A549 (cell line): ENCODE measurements around the gene MT1E. TPM values are rescaled to one million over a fixed set of nuclear protein-coding genes. Genes with fewer than 3 reads are reported as not detected.

Experiments
- ATAC-seq, 2 experiments: fragments of 200-7000 bp in 1 of 2; fragments of >200 bp in 1 of 2; cut with Nextera tagmentation in 1 of 2; cut with Tn5 transposase in 1 of 2; 3 replicates each; pipeline versions ENCODE4 v1.8.0 to v1.9.1; 2018 to 2020; ENCODE audit warnings: mild to moderate bottlenecking in 1 of 2, moderate library complexity in 1 of 2
- CTCF ChIA-PET: fragments of 300-600 bp; sonication (Branson Sonifier 250); formaldehyde crosslinking; extraction: SDS; loops from one replicate; lab custom pipeline; 2021; ENCODE audit warnings: antibody characterized with exemption, inconsistent platforms; lab: Yijun Ruan, JAX
- POLR2A ChIA-PET: fragments of 350-600 bp; formaldehyde crosslinking; extraction: SDS; loops from one replicate; lab custom pipeline; 2021; ENCODE audit warnings: antibody characterized with exemption, inconsistent platforms; lab: Yijun Ruan, JAX
- DNase-seq, 2 experiments: peaks; one replicate each; pipeline versions ENCODE4 v3.0.0 to v3.0.0-alpha.2; 2011 to 2016; ENCODE audit warnings: low read depth in 1 of 2, low spot score in 1 of 2
- FAIRE-seq: peaks from 2 replicates; lab custom pipeline; 2011; peaks lifted over from hg19 to GRCh38; lab: Jason Lieb, UNC
- H3K27ac ChIP-seq, 2 experiments: fragments of >200 bp; sonication (Bioruptor Twin); formaldehyde crosslinking; 3 replicates each; pipeline ENCODE4 v1.5.1; 2016 to 2017
- H3K4me1 ChIP-seq: fragments of >200 bp; sonication (Bioruptor Twin); formaldehyde crosslinking; 3 replicates; pipeline ENCODE4 v1.6.1; 2016
- H3K4me2 ChIP-seq: fragments of >200 bp; sonication (Bioruptor Twin); formaldehyde crosslinking; 3 replicates; pipeline ENCODE4 v1.6.1; 2016
- H3K4me3 ChIP-seq: fragments of >200 bp; sonication (Bioruptor Twin); formaldehyde crosslinking; 3 replicates; pipeline ENCODE4 v1.5.1; 2016
- H3K9me3 ChIP-seq: fragments of >200 bp; sonication (Bioruptor Twin); formaldehyde crosslinking; 3 replicates; pipeline ENCODE4 v1.6.1; 2016
- BHLHE40 ChIP-seq: IDR thresholded peaks from 2 replicates; pipeline ENCODE4 v1.6.1; 2012; ENCODE audit warnings: low read depth, low read length, inconsistent platforms
- CBX8 ChIP-seq: fragments of 200-600 bp; sonication (generic); IDR thresholded peaks from 2 replicates; pipeline ENCODE4 v1.6.1; 2016
- CHD2 ChIP-seq: fragments of 150-350 bp; IDR thresholded peaks from 2 replicates; pipeline ENCODE4 v1.6.1; 2014; ENCODE audit warnings: low read length; ENCODE audit not compliant: partially characterized antibody
- ESRRA ChIP-seq: fragments of 150-350 bp; IDR thresholded peaks from 2 replicates; pipeline ENCODE4 v1.6.1; 2014; ENCODE audit warnings: mild to moderate bottlenecking, low read length, borderline replicate concordance
- FOSL2 ChIP-seq, 2 experiments: fragments of 450-650 bp in 1 of 2; fragments of >200 bp in 1 of 2; sonication (Bioruptor Twin) in 1 of 2; formaldehyde crosslinking; IDR thresholded peaks; 2 replicates each; pipeline versions ENCODE4 v1.5.0 to v1.6.1; 2016 to 2020; ENCODE audit warnings: mild to moderate bottlenecking in 1 of 2, moderate library complexity in 1 of 2
- FOXS1 ChIP-seq: fragments of 250-450 bp; sonication (Bioruptor Pico); IDR thresholded peaks from 2 replicates; pipeline ENCODE4 v1.5.0; 2020; ENCODE audit warnings: mild to moderate bottlenecking, moderate library complexity
- HEYL ChIP-seq: fragments of 250-450 bp; sonication (Bioruptor Pico); IDR thresholded peaks from 2 replicates; pipeline ENCODE4 v1.8.0; 2021; ENCODE audit warnings: mild to moderate bottlenecking, moderate library complexity
- HOXA7 ChIP-seq: fragments of 250-450 bp; sonication (Bioruptor Pico); IDR thresholded peaks from 2 replicates; pipeline ENCODE4 v1.5.0; 2020; ENCODE audit warnings: mild to moderate bottlenecking, moderate library complexity
- KDM5A ChIP-seq: fragments of 200-600 bp; sonication (generic); IDR thresholded peaks from 2 replicates; pipeline ENCODE4 v1.6.1; 2016; ENCODE audit warnings: antibody characterized with exemption, mild to moderate bottlenecking
- NPAS2 ChIP-seq: fragments of 250-450 bp; sonication (Bioruptor Pico); IDR thresholded peaks from 2 replicates; pipeline ENCODE4 v1.8.0; 2022; ENCODE audit warnings: mild to moderate bottlenecking, moderate library complexity, borderline replicate concordance
- NR3C1 ChIP-seq: fragments of >200 bp; sonication (Bioruptor Twin); formaldehyde crosslinking; IDR thresholded peaks from 3 replicates; pipeline ENCODE4 v1.6.1; 2017
- POLR2AphosphoS2 ChIP-seq: conservative IDR thresholded peaks from 2 replicates; pipeline ENCODE4 v1.6.1; 2012; ENCODE audit warnings: low read length, improper control_type of control experiment, inconsistent platforms
- RCOR1 ChIP-seq: fragments of 150-350 bp; IDR thresholded peaks from 2 replicates; pipeline ENCODE4 v1.6.1; 2014; ENCODE audit warnings: antibody characterized with exemption, low read length, low read depth
- RFX5 ChIP-seq: fragments of 450-650 bp; IDR thresholded peaks from 2 replicates; pipeline ENCODE4 v1.7.1; 2014; ENCODE audit warnings: antibody characterized with exemption, mild to moderate bottlenecking, moderate library complexity
- RNF2 ChIP-seq: fragments of 200-600 bp; sonication (generic); IDR thresholded peaks from 2 replicates; pipeline ENCODE4 v1.6.1; 2016; ENCODE audit warnings: low read depth, mild to moderate bottlenecking, antibody characterized with exemption, moderate library complexity, borderline replicate concordance
- SMC3 ChIP-seq: fragments of >200 bp; sonication (Bioruptor Twin); formaldehyde crosslinking; IDR thresholded peaks from 3 replicates; pipeline ENCODE4 v1.6.1; 2018; ENCODE audit warnings: inconsistent platforms
- SREBF2 ChIP-seq: fragments of 450-650 bp; IDR thresholded peaks from 2 replicates; pipeline ENCODE4 v1.6.1; 2014; ENCODE audit warnings: mild to moderate bottlenecking, moderate library complexity
- WGBS: methylation state at CpG from one replicate; pipeline ENCODE4 v1.1.6; 2017; ENCODE audit errors: missing lambda C conversion rate; 5-methylcytosine and 5-hydroxymethylcytosine counted together
- polyA plus RNA-seq, 4 experiments: library from polyadenylated mRNA; depleted of rRNA in 3 of 4; stranded (reverse); fragments of >200 nt; fragmentation: RNase III in 1 of 4; extraction: RNeasy Plus Mini Kit Qiagen cat#74134 plus additional on column Dnase treatment in 1 of 4; gene quantifications; 2 replicates in 3 of 4; 3 replicates in 1 of 4; pipeline ENCODE4 v1.2.3, GENCODE V29; 2011 to 2017
- TF ChIP-seq, protein P1 (sequence below): IDR thresholded peaks from 2 replicates; pipeline ENCODE4 v1.6.1; 2012
- TF ChIP-seq, protein P2 (sequence below): fragments of 250-450 bp; sonication (Bioruptor Pico); IDR thresholded peaks from 2 replicates; pipeline ENCODE4 v1.5.0; 2021; ENCODE audit warnings: mild to moderate bottlenecking, moderate library complexity, borderline replicate concordance
- TF ChIP-seq, protein P3 (sequence below): IDR thresholded peaks from 2 replicates; pipeline ENCODE4 v1.6.1; 2012

MT1E gene
- polyA plus RNA-seq, 2 of the 4 experiments (the other 2 are of a cell fraction) = not detected

DNA sequence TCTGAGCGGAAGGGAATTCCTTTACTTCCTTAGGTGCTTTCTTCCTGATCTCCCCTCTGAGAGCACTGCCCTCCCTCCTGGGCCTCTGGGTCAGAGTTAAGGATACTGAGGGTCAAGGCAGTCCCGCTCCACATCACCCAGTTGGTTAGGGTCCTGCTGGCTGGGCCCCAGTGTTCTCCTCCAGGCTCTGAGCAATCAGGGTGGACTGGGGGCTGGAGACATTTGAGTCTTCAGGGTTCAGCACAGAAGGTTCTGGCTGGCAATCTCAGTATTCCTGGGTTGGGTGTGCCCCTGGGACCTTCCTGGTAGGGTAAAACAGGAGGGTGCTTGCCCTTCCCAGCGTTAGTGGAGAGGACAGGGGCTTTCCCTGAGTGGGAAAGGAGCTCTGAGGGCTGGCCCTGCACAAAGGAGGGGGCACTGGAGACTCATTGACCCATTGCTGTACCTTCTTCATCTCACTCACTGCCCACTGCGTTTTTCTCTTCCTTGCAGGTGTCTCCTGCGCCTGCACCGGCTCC lies 7.3 kb downstream of the MT1E start:
- Histone ChIP-seq H3K27ac (no peak overlapping the region), H3K4me2 (no peak overlapping the region), H3K4me3 (no peak overlapping the region), H3K9me3 (no peaks in the 10 kb centered on the region), H3K4me1 (no peaks in the 10 kb centered on the region)
- WGBS = 78% methylated on average over 6 of the region's 6 CpGs
- no peak for FAIRE-seq
- TF ChIP-seq CBX8 (no peak), RFX5 (no peak), BHLHE40 (no peak), CHD2 (no peak)
- POLR2A ChIA-PET = interaction anchor here (1.0 kb wide), 1 partner anchor 25 kb away, joined by 4 read pairs; the partner anchor contains the start of gene MT2A
- DNase-seq = no peak
- peak in 1 of 2 experiments; percentile 12; a peak in 1 of 6 replicates for ATAC-seq
- CTCF ChIA-PET = interaction anchor here (1.3 to 25.6 kb wide), 2 partner anchors 11 to 23 kb away, joined by 4 to 340 read pairs; partner anchors contain the start of gene MT2A

DNA sequence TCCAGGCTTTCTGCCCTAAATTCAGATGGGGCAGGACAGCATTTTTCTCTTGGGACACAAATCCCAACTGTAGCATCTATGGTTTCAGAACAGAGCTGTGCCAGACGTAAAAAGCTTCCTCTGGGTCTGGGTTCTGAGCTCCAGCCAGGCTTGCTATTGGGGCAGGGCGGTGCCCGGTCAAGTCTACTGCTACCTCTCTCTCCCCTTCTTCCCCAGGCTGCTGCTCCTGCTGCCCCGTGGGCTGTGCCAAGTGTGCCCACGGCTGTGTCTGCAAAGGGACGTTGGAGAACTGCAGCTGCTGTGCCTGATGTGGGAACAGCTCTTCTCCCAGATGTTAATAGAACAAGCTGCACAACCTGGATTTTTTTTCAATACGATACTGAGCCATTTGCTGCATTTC lies 8.0 kb downstream of the MT1E start:
- ATAC-seq = no peak
- FAIRE-seq = no peak
- 44% methylated on average over 7 of the region's 7 CpGs for WGBS
- ChIA-PET CTCF (interaction anchor here (1.0 to 25.6 kb wide), 4 partner anchors 10 to 69 kb away, joined by 3 to 340 read pairs (median 4); partner anchors contain the start of gene MT2A), POLR2A (interaction anchor here (1.0 kb wide), 1 partner anchor 25 kb away, joined by 4 read pairs; the partner anchor contains the start of gene MT2A)
- no peak for DNase-seq
- Histone ChIP-seq H3K4me3 (no peak overlapping the region), H3K9me3 (no peaks in the 10 kb centered on the region), H3K27ac (no peak overlapping the region), H3K4me1 (0 out of 3 replicates have a peak, but pooled peaks cover under 1% of the 10 kb centered on the region), H3K4me2 (no peak overlapping the region)
- TF ChIP-seq FOSL2 (IDR thresholded peaks at IDR 0.05) = no peak
- no peak for TF ChIP-seq FOSL2 (CRISPR knock-in tag; IDR thresholded peaks at IDR 0.05)
- TF ChIP-seq POLR2AphosphoS2 = no peak
- TF ChIP-seq, protein P1, sequence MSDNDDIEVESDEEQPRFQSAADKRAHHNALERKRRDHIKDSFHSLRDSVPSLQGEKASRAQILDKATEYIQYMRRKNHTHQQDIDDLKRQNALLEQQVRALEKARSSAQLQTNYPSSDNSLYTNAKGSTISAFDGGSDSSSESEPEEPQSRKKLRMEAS = no peak
- TF ChIP-seq HEYL (CRISPR knock-in tag) = no peak
- TF ChIP-seq NPAS2 (CRISPR knock-in tag) = no peak
- TF ChIP-seq ESRRA = no peak
- TF ChIP-seq HOXA7 (CRISPR knock-in tag) = no peak
- no peak for TF ChIP-seq SREBF2
- no peak for TF ChIP-seq RNF2
- no peak for TF ChIP-seq RCOR1
- TF ChIP-seq, protein P2, sequence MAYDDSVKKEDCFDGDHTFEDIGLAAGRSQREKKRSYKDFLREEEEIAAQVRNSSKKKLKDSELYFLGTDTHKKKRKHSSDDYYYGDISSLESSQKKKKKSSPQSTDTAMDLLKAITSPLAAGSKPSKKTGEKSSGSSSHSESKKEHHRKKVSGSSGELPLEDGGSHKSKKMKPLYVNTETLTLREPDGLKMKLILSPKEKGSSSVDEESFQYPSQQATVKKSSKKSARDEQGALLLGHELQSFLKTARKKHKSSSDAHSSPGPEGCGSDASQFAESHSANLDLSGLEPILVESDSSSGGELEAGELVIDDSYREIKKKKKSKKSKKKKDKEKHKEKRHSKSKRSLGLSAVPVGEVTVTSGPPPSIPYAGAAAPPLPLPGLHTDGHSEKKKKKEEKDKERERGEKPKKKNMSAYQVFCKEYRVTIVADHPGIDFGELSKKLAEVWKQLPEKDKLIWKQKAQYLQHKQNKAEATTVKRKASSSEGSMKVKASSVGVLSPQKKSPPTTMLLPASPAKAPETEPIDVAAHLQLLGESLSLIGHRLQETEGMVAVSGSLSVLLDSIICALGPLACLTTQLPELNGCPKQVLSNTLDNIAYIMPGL (CRISPR knock-in tag) = no peak
- TF ChIP-seq, protein P3, sequence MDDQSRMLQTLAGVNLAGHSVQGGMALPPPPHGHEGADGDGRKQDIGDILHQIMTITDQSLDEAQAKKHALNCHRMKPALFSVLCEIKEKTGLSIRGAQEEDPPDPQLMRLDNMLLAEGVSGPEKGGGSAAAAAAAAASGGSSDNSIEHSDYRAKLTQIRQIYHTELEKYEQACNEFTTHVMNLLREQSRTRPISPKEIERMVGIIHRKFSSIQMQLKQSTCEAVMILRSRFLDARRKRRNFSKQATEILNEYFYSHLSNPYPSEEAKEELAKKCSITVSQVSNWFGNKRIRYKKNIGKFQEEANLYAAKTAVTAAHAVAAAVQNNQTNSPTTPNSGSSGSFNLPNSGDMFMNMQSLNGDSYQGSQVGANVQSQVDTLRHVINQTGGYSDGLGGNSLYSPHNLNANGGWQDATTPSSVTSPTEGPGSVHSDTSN = no peak
- TF ChIP-seq NR3C1 = no peak
- no peak for TF ChIP-seq SMC3
- TF ChIP-seq FOXS1 (CRISPR knock-in tag) = no peak
- TF ChIP-seq KDM5A = no peak
